AG04449 (cell line): ENCODE results near the gene TMX1.

Experiments used
- CTCF ChIA-PET: fragments of 350-600 bp; formaldehyde crosslinking; extraction: SDS; loops from one replicate; lab custom pipeline; 2021; ENCODE audit warnings: antibody characterized with exemption; lab: Yijun Ruan, JAX
- POLR2A ChIA-PET: fragments of 400-600, 350-600 bp; formaldehyde crosslinking; extraction: SDS; loops from one replicate; lab custom pipeline; 2020; ENCODE audit warnings: antibody characterized with exemption, inconsistent platforms; lab: Yijun Ruan, JAX
- DNase-seq: peaks from one replicate; pipeline ENCODE4 v3.0.0-alpha.2; 2010; ENCODE audit warnings: low read depth, low spot score
- H3K4me3 ChIP-seq: 2 replicates; pipeline ENCODE4 v1.5.1; 2011; ENCODE audit warnings: low read depth, mild to moderate bottlenecking, control low read depth, low read length
- TF ChIP-seq, protein P1 (sequence below): IDR thresholded peaks from one replicate; pipeline ENCODE4 v1.5.1; 2011; ENCODE audit warnings: mild to moderate bottlenecking, moderate library complexity, low read length, control low read depth, inconsistent platforms; ENCODE audit not compliant: insufficient read depth; ENCODE audit errors: missing control alignments

Gene TMX1

DNA sequence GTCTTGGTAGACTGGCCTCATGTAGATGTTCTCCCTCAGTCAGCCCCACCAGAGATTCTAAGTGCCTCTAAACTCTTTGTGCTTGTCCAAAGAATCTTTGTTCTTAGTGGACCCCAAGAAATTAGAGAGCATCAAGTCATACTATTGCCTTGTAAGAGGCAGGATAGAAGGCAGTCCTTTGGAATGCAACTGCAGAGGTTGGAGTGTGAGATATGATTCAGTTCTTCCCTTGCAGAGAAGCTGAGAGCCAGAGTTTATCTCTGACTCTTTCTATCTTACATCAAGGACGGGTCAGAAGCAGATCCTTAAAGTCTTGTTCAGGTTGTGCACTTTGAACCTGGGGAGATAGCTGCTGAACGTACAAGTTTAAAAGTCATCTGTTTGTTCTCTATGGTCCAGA, 21.1 kb downstream of the TMX1 start:
- CTCF ChIA-PET: interaction anchor here (1.4 to 3.1 kb wide), 2 partner anchors 22 to 515 kb away, joined by 3 to 11 read pairs; no protein-coding TSS in a partner anchor
- POLR2A ChIA-PET: interaction anchor here (0.8 kb wide), 1 partner anchor 16 kb away, joined by 3 read pairs; no protein-coding TSS in a partner anchor
- no peak overlapping the region for H3K4me3 ChIP-seq
- TF ChIP-seq, protein P1, sequence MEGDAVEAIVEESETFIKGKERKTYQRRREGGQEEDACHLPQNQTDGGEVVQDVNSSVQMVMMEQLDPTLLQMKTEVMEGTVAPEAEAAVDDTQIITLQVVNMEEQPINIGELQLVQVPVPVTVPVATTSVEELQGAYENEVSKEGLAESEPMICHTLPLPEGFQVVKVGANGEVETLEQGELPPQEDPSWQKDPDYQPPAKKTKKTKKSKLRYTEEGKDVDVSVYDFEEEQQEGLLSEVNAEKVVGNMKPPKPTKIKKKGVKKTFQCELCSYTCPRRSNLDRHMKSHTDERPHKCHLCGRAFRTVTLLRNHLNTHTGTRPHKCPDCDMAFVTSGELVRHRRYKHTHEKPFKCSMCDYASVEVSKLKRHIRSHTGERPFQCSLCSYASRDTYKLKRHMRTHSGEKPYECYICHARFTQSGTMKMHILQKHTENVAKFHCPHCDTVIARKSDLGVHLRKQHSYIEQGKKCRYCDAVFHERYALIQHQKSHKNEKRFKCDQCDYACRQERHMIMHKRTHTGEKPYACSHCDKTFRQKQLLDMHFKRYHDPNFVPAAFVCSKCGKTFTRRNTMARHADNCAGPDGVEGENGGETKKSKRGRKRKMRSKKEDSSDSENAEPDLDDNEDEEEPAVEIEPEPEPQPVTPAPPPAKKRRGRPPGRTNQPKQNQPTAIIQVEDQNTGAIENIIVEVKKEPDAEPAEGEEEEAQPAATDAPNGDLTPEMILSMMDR: no peak
- DNase-seq: no peak

DNA sequence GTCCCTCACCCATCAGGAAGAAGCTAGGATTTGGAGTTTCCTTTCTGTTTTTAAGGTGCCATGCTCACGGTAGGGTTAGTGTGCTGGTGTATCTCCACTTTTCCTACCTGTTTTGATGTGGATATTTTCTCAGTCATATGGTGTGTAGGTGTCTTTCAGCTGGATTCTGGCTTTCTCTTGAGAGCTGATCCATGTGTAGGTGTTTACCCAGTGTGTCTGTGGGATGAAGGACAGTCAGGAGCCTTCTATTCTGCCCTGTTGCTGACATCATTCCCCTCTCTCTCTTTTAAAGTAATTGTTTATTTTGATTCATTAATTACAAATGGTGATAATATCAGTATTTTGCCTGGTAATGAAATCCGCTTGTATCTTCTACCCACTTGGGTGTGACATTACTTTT, 22.8 kb downstream of the TMX1 start:
- no peak overlapping the region for H3K4me3 ChIP-seq
- ChIA-PET POLR2A (no interaction called here), CTCF (interaction anchor here (1.4 to 3.1 kb wide), 5 partner anchors 12 to 517 kb away, joined by 4 to 11 read pairs (median 5); no protein-coding TSS in a partner anchor)
- DNase-seq: no peak
- TF ChIP-seq, protein P1: no peak

DNA sequence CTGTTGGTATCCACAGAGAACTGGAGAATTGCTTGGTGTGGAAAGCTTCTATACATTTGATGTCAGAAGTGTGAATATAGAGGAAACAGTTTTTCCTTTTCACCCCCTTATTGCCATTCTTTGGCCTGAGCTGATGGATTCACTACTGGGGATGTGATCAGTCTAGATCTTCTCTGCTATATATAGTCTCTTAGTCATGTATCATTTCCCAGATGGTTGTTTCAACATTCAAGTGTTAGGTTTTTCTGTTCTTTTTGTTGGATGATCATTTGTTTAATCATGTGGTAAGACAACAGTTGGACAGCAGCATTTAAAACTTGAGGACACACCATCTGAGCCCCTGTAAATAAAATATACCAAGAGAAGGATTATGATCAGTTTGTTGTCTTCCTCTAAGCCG, 29.6 kb downstream of the TMX1 start:
- CTCF ChIA-PET: interaction anchor here (0.6 to 4.5 kb wide), 4 partner anchors 13 to 511 kb away, joined by 3 to 35 read pairs (median 10); no protein-coding TSS in a partner anchor
- DNase-seq: no peak

DNA sequence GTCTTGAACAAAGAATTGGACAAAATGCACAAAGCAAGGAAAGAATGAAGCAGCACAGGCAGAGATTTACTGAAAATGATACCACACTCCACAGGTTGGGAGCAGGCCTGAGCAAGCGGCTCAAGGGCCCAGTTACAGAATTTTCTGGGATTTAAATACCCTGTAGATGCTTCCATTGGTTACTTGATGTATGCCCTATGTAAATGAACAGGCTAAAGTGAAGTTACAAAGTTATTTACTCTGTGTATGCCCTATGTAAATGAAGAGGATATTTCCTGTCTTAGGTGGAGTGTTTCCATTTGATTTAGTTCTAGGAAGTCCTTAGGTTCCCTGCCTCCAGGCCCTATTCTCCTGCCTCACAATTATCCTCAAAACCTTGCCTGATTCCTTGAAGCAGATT, 36.6 kb downstream of the TMX1 start:
- ChIA-PET CTCF (interaction anchor here (1.0 to 14.0 kb wide), 2 partner anchors 17 to 502 kb away, joined by 3 to 429 read pairs; no protein-coding TSS in a partner anchor), POLR2A (no interaction called here)
- TF ChIP-seq, protein P1: no peak
- no peak for DNase-seq
- no peak overlapping the region for H3K4me3 ChIP-seq

More for the DNA sequence above, 29.6 kb downstream of the TMX1 start:
- TF ChIP-seq, protein P1: no peak
- H3K4me3 ChIP-seq: no peak overlapping the region
- POLR2A ChIA-PET: no interaction called here

DNA sequence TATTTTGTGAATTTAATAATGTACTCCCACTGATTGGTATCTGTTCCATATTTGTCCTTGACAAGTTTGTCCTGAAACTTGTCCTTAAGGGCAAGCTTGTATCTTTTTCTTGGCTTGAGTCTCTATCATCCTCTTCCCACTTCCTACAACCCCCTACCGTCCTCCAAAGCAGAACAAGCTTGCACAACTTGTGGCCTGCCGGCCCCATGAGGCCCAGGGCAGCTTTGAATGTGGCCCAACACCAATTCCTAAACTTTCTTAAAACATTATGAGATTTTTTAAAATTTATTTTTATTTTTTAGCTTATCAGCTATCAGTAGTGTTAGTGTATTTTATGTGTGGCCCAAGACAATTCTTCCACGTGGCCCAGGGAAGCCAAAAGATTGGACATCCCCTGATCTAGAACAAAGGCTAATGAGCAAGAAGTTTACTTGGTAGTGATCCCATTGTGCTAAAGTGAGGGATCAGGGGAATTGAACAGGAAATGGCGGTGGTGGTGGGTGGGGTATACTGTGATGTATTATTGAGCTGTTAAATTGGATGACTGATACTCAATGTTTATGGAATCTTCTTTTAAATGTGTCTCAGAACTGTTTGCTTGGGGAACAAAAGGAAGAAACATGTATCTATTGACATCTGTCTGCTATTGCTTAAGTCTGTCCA, 37.8 kb downstream of the TMX1 start:
- no peak for DNase-seq
- CTCF ChIA-PET: interaction anchor here (0.7 to 14.0 kb wide), 4 partner anchors 366 to 500 kb away, joined by 3 to 429 read pairs (median 4); no protein-coding TSS in a partner anchor
- TF ChIP-seq, protein P1: no peak
- POLR2A ChIA-PET: no interaction called here
- no peak overlapping the region for H3K4me3 ChIP-seq

DNA sequence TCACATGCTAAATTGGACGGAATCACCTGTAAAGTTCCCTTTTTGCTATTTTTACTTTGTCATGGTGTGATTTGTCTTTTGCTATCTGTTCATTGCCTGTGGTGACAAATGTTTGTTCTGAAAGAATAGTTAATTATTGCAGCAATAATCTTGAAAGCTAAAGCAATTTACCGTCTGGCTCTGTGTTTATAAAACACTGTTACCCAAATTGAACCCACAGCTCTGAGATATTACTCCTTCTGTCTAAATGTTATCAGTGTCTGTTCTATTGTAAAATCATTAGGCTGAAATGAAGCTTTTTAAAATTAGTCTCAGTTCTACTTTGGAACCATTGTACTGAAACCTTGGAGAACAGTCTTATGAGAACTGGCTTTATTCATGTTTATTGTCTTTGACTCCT, 42.5 kb downstream of the TMX1 start:
- POLR2A ChIA-PET: interaction anchor here (1.5 kb wide), 1 partner anchor 160 kb away, joined by 3 read pairs; no protein-coding TSS in a partner anchor
- CTCF ChIA-PET: interaction anchor here (0.6 to 14.0 kb wide), 72 partner anchors 8 to 712 kb away, joined by 3 to 429 read pairs (median 7); partner anchors contain the start of gene FRMD6

More for the DNA sequence above, 42.5 kb downstream of the TMX1 start:
- TF ChIP-seq, protein P1: no peak
- no peak overlapping the region for H3K4me3 ChIP-seq
- DNase-seq: no peak
